Measurements from ENCODE around the gene TAF10.

- TF ChIP-seq SUZ12 (IDR thresholded peaks at IDR 0.05), result no peak
- no peak for TF ChIP-seq FOXM1 (IDR thresholded peaks at IDR 0.05; ENCODE audit: borderline replicate concordance)
- TF ChIP-seq TARDBP (IDR thresholded peaks at IDR 0.05), result no peak
Observed at GRCh38 chr11:6608726-6609501, 3.1 kb downstream of the TAF10 start.

Measured in HEK293T (cell line).